SU-DHL-6 (cell line): ENCODE results near the gene SRRM3.
"Not testable (repeated sequence)": the region's sequence is repeated elsewhere in the genome, so short reads cannot be mapped to it uniquely, and the experiment has no call there.

Source experiments
- H2AFZ ChIP-seq: fragments of 200-600 bp; sonication (generic); 2 replicates; pipeline ENCODE4 v1.6.1; 2014; ENCODE audit warnings: low read depth, mild to moderate bottlenecking, moderate library complexity, mixed read lengths, antibody characterized with exemption, low read length; ENCODE audit not compliant: severe bottlenecking
- H3F3A ChIP-seq: fragments of 200-600 bp; shearing (Covaris generic); 2 replicates; pipeline ENCODE4 v1.6.0; 2016; ENCODE audit warnings: antibody characterized with exemption, mild to moderate bottlenecking; ENCODE audit not compliant: insufficient read depth
- H3K27ac ChIP-seq: fragments of 200-600 bp; sonication (generic); 2 replicates; pipeline ENCODE4 v1.5.1; 2016; ENCODE audit warnings: low read depth, mild to moderate bottlenecking, low read length, moderate library complexity, mixed read lengths
- H3K27me3 ChIP-seq: fragments of 200-600 bp; sonication (generic), shearing (Covaris generic); 2 replicates; pipeline ENCODE4 v1.6.0; 2014; ENCODE audit warnings: mild to moderate bottlenecking, low read length
- H3K36me3 ChIP-seq: fragments of 200-600 bp; sonication (generic); 2 replicates; pipeline ENCODE4 v1.6.1; 2014; ENCODE audit warnings: mild to moderate bottlenecking, low read length, mixed read lengths
- H3K4me2 ChIP-seq: fragments of 300-600, 200-600 bp; shearing (Covaris generic), sonication (generic); 2 replicates; pipeline ENCODE4 v1.6.0; 2014; ENCODE audit warnings: low read length, low read depth, mild to moderate bottlenecking; ENCODE audit not compliant: poor library complexity, severe bottlenecking
- H3K4me3 ChIP-seq: fragments of 200-600 bp; sonication (generic); 2 replicates; pipeline ENCODE4 v1.5.1; 2014; ENCODE audit warnings: antibody characterized with exemption, low read length, mild to moderate bottlenecking, mixed read lengths; ENCODE audit not compliant: insufficient read depth, poor library complexity, severe bottlenecking
- H3K79me2 ChIP-seq: fragments of 200-600 bp; sonication (generic); 2 replicates; pipeline ENCODE4 v1.6.1; 2014; ENCODE audit warnings: mild to moderate bottlenecking, low read length, moderate library complexity; ENCODE audit not compliant: insufficient read depth
- H3K9ac ChIP-seq: fragments of 200-600 bp; sonication (generic); 2 replicates; pipeline ENCODE4 v1.7.0; 2014; ENCODE audit warnings: mild to moderate bottlenecking, low read length
- H3K9me2 ChIP-seq: fragments of 200-600 bp; sonication (generic); replicated peaks from 2 replicates; pipeline ENCODE4 v1.6.1; 2014; ENCODE audit warnings: low read length; ENCODE audit not compliant: insufficient read depth
- H3K9me3 ChIP-seq: fragments of 200-600 bp; sonication (generic); 2 replicates; pipeline ENCODE4 v1.6.1; 2014; ENCODE audit warnings: low read length, mixed read lengths; ENCODE audit not compliant: insufficient read depth
- H4K20me1 ChIP-seq: fragments of 200-600 bp; sonication (generic); 2 replicates; pipeline ENCODE4 v1.6.1; 2014; ENCODE audit warnings: low read depth, mild to moderate bottlenecking, antibody characterized with exemption, low read length, moderate library complexity, mixed read lengths
- CTCF ChIP-seq: fragments of 200-600 bp; sonication (generic); IDR thresholded peaks from one replicate; pipeline ENCODE4 v1.5.1; 2017; ENCODE audit warnings: antibody characterized with exemption, mild to moderate bottlenecking, low read length, moderate library complexity; ENCODE audit not compliant: insufficient read depth, poor library complexity, severe bottlenecking
- EZH2phosphoT487 ChIP-seq: fragments of 200-600 bp; sonication (generic), shearing (Covaris generic); conservative IDR thresholded peaks from 2 replicates; pipeline ENCODE4 v1.6.1; 2018; ENCODE audit warnings: mild to moderate bottlenecking, antibody characterized with exemption, low read length, moderate library complexity, mixed read lengths

The SRRM3 gene

GRCh38 chr7:76283254-76284159 is 81.8 kb downstream of the SRRM3 start:
- Histone ChIP-seq H3K9me3 (no peaks in the 10 kb centered on the region), H3F3A (no peaks in the 10 kb centered on the region), H3K9ac (no peak overlapping the region), H3K79me2 (no peaks in the 10 kb centered on the region), H3K4me3 (no peak overlapping the region), H4K20me1 (no peaks in the 10 kb centered on the region), H3K9me2 (no peaks in the 10 kb centered on the region), H3K36me3 (no peaks in the 10 kb centered on the region), H3K27me3 (no peaks in the 10 kb centered on the region), H3K4me2 (no peak overlapping the region), H3K27ac (no peak overlapping the region), H2AFZ (no peak overlapping the region)
- TF ChIP-seq EZH2phosphoT487 (no peak), CTCF (no peak)

GRCh38 chr7:76285604-76286374 is 84.1 kb downstream of the SRRM3 start:
- Histone ChIP-seq H3K4me3 (no peak overlapping the region), H4K20me1 (no peaks in the 10 kb centered on the region), H3K27me3 (no peaks in the 10 kb centered on the region), H3K9me2 (no peaks in the 10 kb centered on the region), H2AFZ (no peak overlapping the region), H3K79me2 (no peaks in the 10 kb centered on the region), H3K27ac (no peak overlapping the region), H3K9me3 (no peaks in the 10 kb centered on the region), H3K9ac (no peak overlapping the region), H3K36me3 (no peaks in the 10 kb centered on the region), H3K4me2 (no peak overlapping the region), H3F3A (no peaks in the 10 kb centered on the region)
- TF ChIP-seq EZH2phosphoT487 (no peak), CTCF (no peak)

GRCh38 chr7:76286842-76287403 is 85.2 kb downstream of the SRRM3 start:
- Histone ChIP-seq H3K9me3 (no peaks in the 10 kb centered on the region), H3K4me3 (no peak overlapping the region), H3K4me2 (no peak overlapping the region), H3K27ac (no peak overlapping the region), H3K36me3 (no peaks in the 10 kb centered on the region), H3K79me2 (no peaks in the 10 kb centered on the region), H3K9ac (no peak overlapping the region), H3K9me2 (no peaks in the 10 kb centered on the region), H3F3A (no peaks in the 10 kb centered on the region), H4K20me1 (no peaks in the 10 kb centered on the region), H3K27me3 (no peaks in the 10 kb centered on the region), H2AFZ (no peak overlapping the region)
- no peak for TF ChIP-seq EZH2phosphoT487
- no peak for TF ChIP-seq CTCF

GRCh38 chr7:76290847-76291350 is 89.2 kb downstream of the SRRM3 start:
- not testable (repeated sequence) for H4K20me1 ChIP-seq, H3K79me2 ChIP-seq, H3K9ac ChIP-seq, H3K4me2 ChIP-seq, H3F3A ChIP-seq, H3K9me2 ChIP-seq, H3K4me3 ChIP-seq, H3K27me3 ChIP-seq, H3K9me3 ChIP-seq, H2AFZ ChIP-seq, H3K27ac ChIP-seq, H3K36me3 ChIP-seq
